Breast epithelium (tissue), 3 donors: ENCODE results near the gene ACACB.

ENCODE experiments used
- POLR2A ChIP-seq: fragments of 450-650 bp; IDR thresholded peaks from one replicate; pipeline ENCODE4 v1.6.1; 2016; ENCODE audit warnings: antibody characterized with exemption, mild to moderate bottlenecking, moderate library complexity
- TF ChIP-seq, protein P1 (sequence below), 3 donors: fragments of 450-650 bp; IDR thresholded peaks; one replicate each; pipeline ENCODE4 v1.5.1; 2016 to 2017; ENCODE audit warnings: antibody characterized with exemption in 3 of 3, mild to moderate bottlenecking in 3 of 3, moderate library complexity in 3 of 3

DNA sequence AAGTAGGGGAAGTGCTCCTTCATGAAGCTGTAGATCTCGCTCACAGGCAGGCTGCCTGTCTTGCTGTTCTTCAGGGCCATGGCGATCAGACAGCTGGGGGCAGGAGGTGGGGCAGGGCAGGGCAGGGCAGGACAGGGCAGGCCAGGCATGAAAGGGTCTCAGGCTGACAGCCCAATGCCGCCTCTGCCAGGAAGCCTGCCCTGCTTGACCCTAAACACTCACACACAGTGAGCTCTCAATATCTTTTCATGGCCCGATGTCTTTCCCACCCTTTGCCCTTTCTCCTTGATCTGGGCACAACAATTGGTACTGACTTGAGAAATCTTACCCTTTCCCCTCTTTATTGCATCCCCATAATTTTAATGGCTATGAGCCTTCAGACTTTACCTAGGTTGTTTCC is 170.3 kb downstream of the ACACB start:
- TF ChIP-seq, protein P1, sequence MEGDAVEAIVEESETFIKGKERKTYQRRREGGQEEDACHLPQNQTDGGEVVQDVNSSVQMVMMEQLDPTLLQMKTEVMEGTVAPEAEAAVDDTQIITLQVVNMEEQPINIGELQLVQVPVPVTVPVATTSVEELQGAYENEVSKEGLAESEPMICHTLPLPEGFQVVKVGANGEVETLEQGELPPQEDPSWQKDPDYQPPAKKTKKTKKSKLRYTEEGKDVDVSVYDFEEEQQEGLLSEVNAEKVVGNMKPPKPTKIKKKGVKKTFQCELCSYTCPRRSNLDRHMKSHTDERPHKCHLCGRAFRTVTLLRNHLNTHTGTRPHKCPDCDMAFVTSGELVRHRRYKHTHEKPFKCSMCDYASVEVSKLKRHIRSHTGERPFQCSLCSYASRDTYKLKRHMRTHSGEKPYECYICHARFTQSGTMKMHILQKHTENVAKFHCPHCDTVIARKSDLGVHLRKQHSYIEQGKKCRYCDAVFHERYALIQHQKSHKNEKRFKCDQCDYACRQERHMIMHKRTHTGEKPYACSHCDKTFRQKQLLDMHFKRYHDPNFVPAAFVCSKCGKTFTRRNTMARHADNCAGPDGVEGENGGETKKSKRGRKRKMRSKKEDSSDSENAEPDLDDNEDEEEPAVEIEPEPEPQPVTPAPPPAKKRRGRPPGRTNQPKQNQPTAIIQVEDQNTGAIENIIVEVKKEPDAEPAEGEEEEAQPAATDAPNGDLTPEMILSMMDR (IDR thresholded peaks at IDR 0.05) = no peak
- no peak for TF ChIP-seq POLR2A
